ENCODE results near the gene ORM2. TPM values are rescaled to one million over a fixed set of nuclear protein-coding genes. Genes with fewer than 3 reads are reported as not detected.

The ORM2 gene
- total and polyA plus RNA-seq, 7 experiments from 2014 or later, result not detected

DNA sequence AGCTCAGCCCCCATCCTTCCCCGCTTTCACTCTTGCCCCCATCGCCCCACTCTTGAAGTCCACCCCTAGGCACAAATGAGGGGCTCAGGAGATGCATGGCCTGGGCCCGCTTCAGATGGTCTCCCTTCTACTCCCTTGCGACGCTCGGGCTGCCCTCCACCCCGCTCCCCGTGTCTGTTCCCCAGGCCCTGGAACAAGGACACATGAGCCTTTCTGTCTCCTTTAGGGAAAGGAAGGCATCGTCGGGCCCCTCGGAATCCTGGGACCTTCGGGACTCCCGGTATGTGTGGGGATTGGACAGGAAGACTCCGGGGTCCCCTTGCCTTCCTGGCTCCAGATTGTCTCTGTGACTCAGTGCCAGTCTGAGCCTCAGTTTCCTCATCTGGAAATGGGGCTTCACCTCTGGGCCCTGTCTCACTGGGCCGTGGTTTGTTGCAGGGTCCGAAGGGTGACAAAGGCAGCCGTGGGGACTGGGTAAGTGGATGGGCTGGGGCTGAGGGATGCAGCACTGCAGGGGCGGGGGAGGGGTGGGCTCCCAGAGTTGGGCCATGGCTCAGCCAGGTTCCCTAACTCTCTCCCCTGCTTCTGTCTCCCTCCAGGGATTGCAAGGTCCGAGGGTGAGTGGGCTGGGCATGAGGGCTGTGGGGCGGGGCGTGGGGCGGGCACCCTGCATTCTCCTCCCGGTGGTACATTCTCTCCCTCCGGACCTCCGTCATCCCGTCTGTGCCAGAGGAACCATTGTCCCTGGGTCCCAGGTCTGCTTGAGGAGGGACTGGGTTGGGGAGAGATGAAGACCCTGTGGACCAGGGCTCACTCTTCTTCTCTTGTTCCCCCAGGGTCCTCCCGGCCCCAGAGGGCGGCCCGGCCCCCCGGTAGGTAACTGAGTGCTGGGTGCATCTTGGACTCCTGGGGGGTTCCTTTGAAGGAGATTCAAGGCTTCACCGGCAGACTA is 28.5 kb upstream of the ORM2 start:
- no peaks in the 10 kb centered on the region for H3K9me3 ChIP-seq (ENCODE audit: control insufficient read depth in 2 of 3, low read length in 3 of 3)
- POLR2A ChIA-PET, result no interaction called here
- Mint-ChIP-seq H3K36me3 (no peaks in the 10 kb centered on the region), H3K9me3 (peaks cover 0 to 10% (median 2%) of the 10 kb centered on the region in 11 donors), H3K4me1 (peaks cover 0 to 15% (median 4%) of the 10 kb centered on the region in 7 donors), H3K4me3 (no peak overlapping the region), H3K27me3 (peaks cover 0 to 5% (median 3%) of the 10 kb centered on the region in 5 donors), H3K27ac (no peak overlapping the region)
- H3K27ac ChIP-seq (ENCODE audit: low read depth, low read length), result no peak overlapping the region
- no peaks in the 10 kb centered on the region for H3K36me3 ChIP-seq (ENCODE audit: control insufficient read depth in 2 of 3, insufficient read depth in 3 of 3, low read length in 3 of 3)
- H3K27me3 ChIP-seq (ENCODE audit: control insufficient read depth in 2 of 2, insufficient read depth in 2 of 2, low read length in 2 of 2), result no peaks in the 10 kb centered on the region
- CTCF ChIA-PET, result no interaction called here
- ATAC-seq, result no peak
- H3K4me3 ChIP-seq (ENCODE audit: low read length), result no peak overlapping the region
- DNase-seq, result peak in 1 of 9 donors; percentile 19
- H3K4me1 ChIP-seq (ENCODE audit: control insufficient read depth in 2 of 2, insufficient read depth in 2 of 2, low read length in 2 of 2), result no peaks in the 10 kb centered on the region
- intact Hi-C loops (cut with micrococcal nuclease), result no loop called here

DNA sequence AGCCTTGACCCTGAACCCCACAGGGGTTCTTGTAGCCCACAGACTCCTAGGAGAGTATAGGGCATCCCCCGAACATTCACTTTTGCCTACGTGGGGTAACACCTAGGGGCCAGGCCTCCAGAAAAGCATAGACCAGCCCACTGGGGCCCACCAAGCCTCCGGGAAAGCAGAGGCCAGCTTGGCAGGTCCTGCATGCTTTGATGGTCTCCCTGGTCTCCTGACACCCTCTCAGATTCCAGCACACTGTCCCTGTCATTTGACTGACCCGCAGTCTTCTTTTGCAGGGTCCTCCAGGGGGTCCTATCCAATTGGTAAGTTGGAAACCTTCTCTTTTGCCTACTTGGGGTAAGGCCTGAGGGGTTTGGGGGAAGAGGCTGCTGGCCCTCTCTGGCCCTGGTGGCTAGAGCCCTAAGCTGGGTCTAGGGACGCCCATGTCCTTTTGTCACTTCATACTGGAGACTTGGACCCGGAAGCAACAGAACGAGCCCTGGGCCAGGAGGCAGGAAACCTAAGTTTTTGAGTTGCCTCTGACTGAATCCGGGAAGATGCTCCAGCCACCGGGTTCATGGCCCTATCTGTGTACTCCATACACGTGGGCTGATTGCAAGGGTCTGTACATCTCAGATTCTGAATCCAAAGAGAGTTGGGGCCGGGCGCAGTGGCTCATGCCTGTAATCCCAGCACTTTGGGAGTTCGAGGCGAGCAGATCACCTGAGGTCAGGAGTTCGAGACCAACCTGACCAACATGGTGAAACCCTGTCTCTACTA is 27.7 kb upstream of the ORM2 start:
- H3K36me3 ChIP-seq (ENCODE audit: control insufficient read depth in 2 of 3, insufficient read depth in 3 of 3, low read length in 3 of 3), result no peaks in the 10 kb centered on the region
- intact Hi-C loops (cut with micrococcal nuclease), result no loop called here
- H3K27me3 ChIP-seq (ENCODE audit: control insufficient read depth in 2 of 2, insufficient read depth in 2 of 2, low read length in 2 of 2), result no peaks in the 10 kb centered on the region
- POLR2A ChIA-PET, result no interaction called here
- no peaks in the 10 kb centered on the region for H3K4me1 ChIP-seq (ENCODE audit: control insufficient read depth in 2 of 2, insufficient read depth in 2 of 2, low read length in 2 of 2)
- H3K9me3 ChIP-seq (ENCODE audit: control insufficient read depth in 2 of 3, low read length in 3 of 3), result no peaks in the 10 kb centered on the region
- H3K4me3 Mint-ChIP-seq, result no peak overlapping the region
- no peak overlapping the region for H3K27ac ChIP-seq (ENCODE audit: low read depth, low read length)
- H3K9me3 Mint-ChIP-seq, result peaks cover 0 to 1% (median 0%) of the 10 kb centered on the region in 11 donors
- peaks cover 0 to 5% (median 0%) of the 10 kb centered on the region in 5 donors for H3K27me3 Mint-ChIP-seq
- CTCF ChIA-PET, result no interaction called here
- no peak overlapping the region for H3K27ac Mint-ChIP-seq
- no peaks in the 10 kb centered on the region for H3K36me3 Mint-ChIP-seq
- DNase-seq (peak in 1 of 9 donors; percentile 8), ATAC-seq (no peak)
- no peak overlapping the region for H3K4me3 ChIP-seq (ENCODE audit: low read length)
- peaks cover 0 to 16% (median 4%) of the 10 kb centered on the region in 7 donors for H3K4me1 Mint-ChIP-seq

DNA sequence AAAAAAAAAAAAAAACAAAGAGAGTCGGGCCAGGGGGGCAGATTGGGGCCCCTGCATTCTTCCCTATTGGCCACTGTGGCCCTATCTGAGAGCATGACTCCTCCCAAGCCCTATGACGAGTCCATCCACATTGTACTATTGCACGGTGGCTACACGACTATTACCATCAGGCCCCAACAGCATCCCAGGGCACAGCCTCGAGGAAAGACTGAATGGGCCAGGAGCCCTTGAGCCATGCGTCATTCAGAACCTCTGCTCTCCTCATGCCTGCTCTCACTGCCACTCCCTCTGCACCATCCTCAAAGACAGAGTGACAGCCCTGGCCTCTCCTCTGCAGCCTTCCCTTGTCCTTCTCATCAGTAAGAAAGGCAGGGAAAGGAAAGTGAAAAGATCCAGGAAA is 26.9 kb upstream of the ORM2 start:
- H3K27me3 Mint-ChIP-seq, result peaks cover 0 to 4% (median 0%) of the 10 kb centered on the region in 5 donors
- intact Hi-C loops (cut with micrococcal nuclease), result no loop called here

DNA sequence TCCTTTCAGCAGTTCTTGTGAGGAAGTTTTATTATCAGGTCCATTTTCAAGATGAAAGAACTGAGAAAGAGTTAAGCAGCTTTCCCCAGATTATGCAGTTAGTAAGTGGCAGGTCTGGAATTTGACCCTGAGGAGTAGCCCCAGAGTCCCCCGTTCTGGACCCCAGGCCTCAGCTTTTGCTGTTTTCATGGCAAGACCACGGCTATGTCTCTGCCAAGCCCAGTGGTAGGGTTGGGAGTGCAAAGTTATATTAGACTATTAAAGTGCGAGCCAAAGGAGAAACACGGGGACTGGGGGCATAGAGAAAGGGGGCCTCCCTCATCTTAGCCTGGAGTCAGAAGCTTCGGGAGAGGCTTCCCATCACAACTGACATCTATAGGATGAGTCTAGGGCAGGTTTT is 26.1 kb upstream of the ORM2 start:
- H3K36me3 ChIP-seq (ENCODE audit: control insufficient read depth in 2 of 3, insufficient read depth in 3 of 3, low read length in 3 of 3), result no peaks in the 10 kb centered on the region
- H3K9me3 Mint-ChIP-seq, result no peaks in the 10 kb centered on the region
- DNase-seq (no peak), ATAC-seq (no peak)
- no peak overlapping the region for H3K27ac Mint-ChIP-seq
- peaks cover 0 to 16% (median 4%) of the 10 kb centered on the region in 7 donors for H3K4me1 Mint-ChIP-seq
- no peak overlapping the region for H3K4me3 ChIP-seq (ENCODE audit: low read length)
- H3K36me3 Mint-ChIP-seq, result no peaks in the 10 kb centered on the region
- CTCF ChIA-PET, result interaction anchor here (1.0 to 2.0 kb wide), 2 partner anchors 201 to 221 kb away, joined by 3 to 6 read pairs; no protein-coding TSS in a partner anchor
- no peaks in the 10 kb centered on the region for H3K27me3 ChIP-seq (ENCODE audit: control insufficient read depth in 2 of 2, insufficient read depth in 2 of 2, low read length in 2 of 2)
- no peaks in the 10 kb centered on the region for H3K4me1 ChIP-seq (ENCODE audit: control insufficient read depth in 2 of 2, insufficient read depth in 2 of 2, low read length in 2 of 2)
- POLR2A ChIA-PET, result no interaction called here
- no peaks in the 10 kb centered on the region for H3K9me3 ChIP-seq (ENCODE audit: control insufficient read depth in 2 of 3, low read length in 3 of 3)
- intact Hi-C loops (cut with micrococcal nuclease), result no loop called here
- no peak overlapping the region for H3K27ac ChIP-seq (ENCODE audit: low read depth, low read length)
- H3K27me3 Mint-ChIP-seq, result peaks cover 0 to 2% (median 0%) of the 10 kb centered on the region in 5 donors
- no peak overlapping the region for H3K4me3 Mint-ChIP-seq

More for the DNA sequence above, 26.9 kb upstream of the ORM2 start:
- Histone ChIP-seq H3K36me3 (ENCODE audit: control insufficient read depth in 2 of 3, insufficient read depth in 3 of 3, low read length in 3 of 3) (no peaks in the 10 kb centered on the region), H3K9me3 (ENCODE audit: control insufficient read depth in 2 of 3, low read length in 3 of 3) (no peaks in the 10 kb centered on the region), H3K4me3 (ENCODE audit: low read length) (no peak overlapping the region), H3K4me1 (ENCODE audit: control insufficient read depth in 2 of 2, insufficient read depth in 2 of 2, low read length in 2 of 2) (no peaks in the 10 kb centered on the region), H3K27me3 (ENCODE audit: control insufficient read depth in 2 of 2, insufficient read depth in 2 of 2, low read length in 2 of 2) (no peaks in the 10 kb centered on the region), H3K27ac (ENCODE audit: low read depth, low read length) (no peak overlapping the region)
- ATAC-seq (no peak), DNase-seq (no peak)
- Mint-ChIP-seq H3K27ac (no peak overlapping the region), H3K4me3 (no peak overlapping the region), H3K4me1 (peaks cover 0 to 16% (median 4%) of the 10 kb centered on the region in 7 donors), H3K9me3 (no peaks in the 10 kb centered on the region), H3K36me3 (no peaks in the 10 kb centered on the region)
- POLR2A ChIA-PET, result no interaction called here
- CTCF ChIA-PET, result no interaction called here

DNA sequence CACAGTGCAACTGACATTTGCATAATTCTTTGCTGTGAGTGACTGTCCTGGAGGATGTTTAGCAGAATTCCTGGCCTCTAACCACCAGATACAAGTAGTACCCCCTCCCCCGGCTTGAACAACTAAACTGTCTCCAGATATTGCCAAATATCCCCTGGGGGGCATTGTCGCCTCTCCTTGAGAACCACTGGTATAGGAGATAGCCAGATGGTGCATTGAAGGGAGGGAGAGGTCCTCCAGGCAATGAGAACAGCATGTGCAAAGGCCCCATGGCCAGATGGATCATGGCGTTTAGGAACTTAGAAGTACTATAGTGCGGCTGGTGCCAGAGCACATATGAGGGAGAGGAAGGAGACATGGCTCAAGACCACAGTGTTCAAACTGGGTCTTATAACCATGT is 25.7 kb upstream of the ORM2 start:
- no peak overlapping the region for H3K4me3 ChIP-seq (ENCODE audit: low read length)
- H3K27ac ChIP-seq (ENCODE audit: low read depth, low read length), result no peak overlapping the region
- no peaks in the 10 kb centered on the region for H3K27me3 ChIP-seq (ENCODE audit: control insufficient read depth in 2 of 2, insufficient read depth in 2 of 2, low read length in 2 of 2)
- intact Hi-C loops (cut with micrococcal nuclease), result no loop called here
- ChIA-PET CTCF (interaction anchor here (1.0 to 2.0 kb wide), 2 partner anchors 201 to 221 kb away, joined by 3 to 6 read pairs; no protein-coding TSS in a partner anchor), POLR2A (no interaction called here)
- H3K36me3 ChIP-seq (ENCODE audit: control insufficient read depth in 2 of 3, insufficient read depth in 3 of 3, low read length in 3 of 3), result no peaks in the 10 kb centered on the region
- H3K27ac Mint-ChIP-seq, result no peak overlapping the region
- H3K4me1 ChIP-seq (ENCODE audit: control insufficient read depth in 2 of 2, insufficient read depth in 2 of 2, low read length in 2 of 2), result no peaks in the 10 kb centered on the region
- H3K9me3 ChIP-seq (ENCODE audit: control insufficient read depth in 2 of 3, low read length in 3 of 3), result no peaks in the 10 kb centered on the region
- no peaks in the 10 kb centered on the region for H3K9me3 Mint-ChIP-seq
- no peaks in the 10 kb centered on the region for H3K27me3 Mint-ChIP-seq
- peaks cover 0 to 16% (median 4%) of the 10 kb centered on the region in 7 donors for H3K4me1 Mint-ChIP-seq
- peak in 1 of 9 donors; percentile 16 for DNase-seq
- no peak for ATAC-seq
- H3K36me3 Mint-ChIP-seq, result no peaks in the 10 kb centered on the region
- H3K4me3 Mint-ChIP-seq, result no peak overlapping the region

DNA sequence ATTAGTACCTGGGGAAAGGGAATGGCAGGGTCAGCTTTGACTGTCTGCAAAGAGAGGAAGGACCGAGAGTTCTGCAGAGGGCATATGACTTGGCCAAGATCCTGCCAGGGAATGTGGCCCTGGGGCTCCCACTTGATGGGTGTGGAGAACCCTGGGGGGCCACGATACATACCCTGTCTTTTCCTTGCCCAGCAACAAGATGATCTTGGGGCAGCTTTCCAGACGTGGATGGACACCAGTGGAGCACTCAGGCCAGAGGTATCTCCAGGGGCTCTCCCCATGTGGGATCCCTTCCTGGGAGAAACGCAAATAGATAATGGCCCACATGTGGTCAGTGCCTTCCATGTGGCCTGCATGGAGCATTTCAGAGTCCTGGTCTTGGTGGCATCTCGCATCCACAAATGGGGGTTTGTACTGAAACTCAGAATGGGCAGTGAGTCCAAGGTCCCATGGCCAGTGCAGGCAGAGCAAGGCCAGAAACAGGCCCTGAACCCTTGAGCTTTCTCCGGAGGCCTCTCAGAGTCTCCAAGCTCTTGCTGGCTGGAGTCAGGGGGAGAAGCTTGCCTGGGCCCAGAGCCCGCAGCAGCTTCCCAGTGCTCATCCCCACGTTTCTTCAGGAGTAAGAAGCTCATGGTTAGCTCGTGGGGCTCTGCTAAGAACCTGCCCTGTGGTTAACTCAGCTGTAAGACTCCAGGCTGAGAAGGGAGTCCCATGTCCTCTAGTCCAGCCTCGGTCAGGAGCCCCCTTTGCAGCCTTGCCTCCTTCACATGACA is 25.1 kb upstream of the ORM2 start:
- ATAC-seq (no peak), DNase-seq (peak in 1 of 9 donors; percentile 17)
- H3K4me1 ChIP-seq (ENCODE audit: control insufficient read depth in 2 of 2, insufficient read depth in 2 of 2, low read length in 2 of 2), result no peaks in the 10 kb centered on the region
- Mint-ChIP-seq H3K4me1 (peaks cover 0 to 16% (median 4%) of the 10 kb centered on the region in 7 donors), H3K27me3 (no peaks in the 10 kb centered on the region), H3K27ac (no peak overlapping the region), H3K36me3 (no peaks in the 10 kb centered on the region), H3K4me3 (no peak overlapping the region), H3K9me3 (no peaks in the 10 kb centered on the region)
- ChIA-PET POLR2A (no interaction called here), CTCF (interaction anchor here (0.6 to 2.0 kb wide), 5 partner anchors 9 to 453 kb away, joined by 3 to 6 read pairs (median 3); no protein-coding TSS in a partner anchor)
- H3K4me3 ChIP-seq (ENCODE audit: low read length), result no peak overlapping the region
- no peak overlapping the region for H3K27ac ChIP-seq (ENCODE audit: low read depth, low read length)
- no peaks in the 10 kb centered on the region for H3K27me3 ChIP-seq (ENCODE audit: control insufficient read depth in 2 of 2, insufficient read depth in 2 of 2, low read length in 2 of 2)
- no peaks in the 10 kb centered on the region for H3K36me3 ChIP-seq (ENCODE audit: control insufficient read depth in 2 of 3, insufficient read depth in 3 of 3, low read length in 3 of 3)
- H3K9me3 ChIP-seq (ENCODE audit: control insufficient read depth in 2 of 3, low read length in 3 of 3), result no peaks in the 10 kb centered on the region
- intact Hi-C loops (cut with micrococcal nuclease), result loop anchor here (1.0 kb wide), 2 partner anchors 149 to 222 kb away; partner anchors contain the start of gene COL27A1 (in 1 of the 2)

Data from naive thymus-derived CD4-positive, alpha-beta T cell (primary cell).